Neural cell (in vitro differentiated cells): ENCODE data around the gene ZG16B. TPM values are rescaled to one million over a fixed set of nuclear protein-coding genes. Genes with fewer than 3 reads are reported as not detected.

ENCODE experiments used
- H2AFZ ChIP-seq: fragments of 200-600, 300-800 bp; sonication (generic), shearing (Covaris generic); 2 replicates; pipeline ENCODE4 v1.6.0; 2014; ENCODE audit warnings: low read depth, mild to moderate bottlenecking, antibody characterized with exemption, low read length, moderate library complexity
- H3F3A ChIP-seq: fragments of 200-600 bp; shearing (Covaris generic); 2 replicates; pipeline ENCODE4 v1.6.1; 2016; ENCODE audit warnings: mild to moderate bottlenecking, moderate library complexity, mixed read lengths, antibody characterized with exemption, low read length; ENCODE audit not compliant: insufficient read depth, poor library complexity, severe bottlenecking
- H3K27ac ChIP-seq: fragments of 200-600, 300-800 bp; sonication (generic), shearing (Covaris generic); 2 replicates; pipeline ENCODE4 v1.5.1; 2014; ENCODE audit warnings: mild to moderate bottlenecking, low read length, moderate library complexity
- H3K27me3 ChIP-seq: fragments of 300-800, 200-600 bp; sonication (generic), shearing (Covaris generic); 2 replicates; pipeline ENCODE4 v1.6.0; 2014; ENCODE audit warnings: mild to moderate bottlenecking, low read depth, low read length, moderate library complexity; ENCODE audit not compliant: insufficient read depth
- H3K36me3 ChIP-seq: fragments of 300-800, 200-600 bp; sonication (generic), shearing (Covaris generic); 2 replicates; pipeline ENCODE4 v1.5.1; 2014; ENCODE audit warnings: mild to moderate bottlenecking, antibody characterized with exemption, low read length, moderate library complexity; ENCODE audit not compliant: insufficient read depth
- H3K4me2 ChIP-seq: fragments of 300-800, 200-600 bp; sonication (generic), shearing (Covaris generic); 2 replicates; pipeline ENCODE4 v1.6.0; 2014; ENCODE audit warnings: mild to moderate bottlenecking, low read length
- H3K4me3 ChIP-seq: fragments of 300-800, 200-600 bp; sonication (generic), shearing (Covaris generic); 2 replicates; pipeline ENCODE4 v1.5.1; 2014; ENCODE audit warnings: mild to moderate bottlenecking, low read length, moderate library complexity
- H3K79me2 ChIP-seq: fragments of 200-600 bp; shearing (Covaris generic); replicated peaks from 2 replicates; pipeline ENCODE4 v1.6.0; 2014; ENCODE audit warnings: mild to moderate bottlenecking, low read length, moderate library complexity; ENCODE audit not compliant: insufficient read depth
- H3K9ac ChIP-seq: fragments of 300-800, 200-600 bp; sonication (generic), shearing (Covaris generic); 2 replicates; pipeline ENCODE4 v1.6.1; 2016; ENCODE audit warnings: mild to moderate bottlenecking, low read length, mixed read lengths
- H3K9me2 ChIP-seq: fragments of 200-600 bp; shearing (Covaris generic); 2 replicates; pipeline ENCODE4 v1.6.1; 2016; ENCODE audit warnings: mild to moderate bottlenecking, low read length, mixed read lengths; ENCODE audit not compliant: insufficient read depth
- H3K9me3 ChIP-seq: fragments of 200-600, 300-800 bp; sonication (generic), shearing (Covaris generic); 2 replicates; pipeline ENCODE4 v1.6.1; 2016; ENCODE audit warnings: mild to moderate bottlenecking, mixed run types, low read length, moderate library complexity, mixed read lengths
- H4K20me1 ChIP-seq: fragments of 200-600 bp; shearing (Covaris generic); 2 replicates; pipeline ENCODE4 v1.6.1; 2016; ENCODE audit warnings: mild to moderate bottlenecking, mixed run types; ENCODE audit not compliant: insufficient read depth
- CTCF ChIP-seq: fragments of 450-650 bp; IDR thresholded peaks from 2 replicates; pipeline ENCODE4 v1.5.1; 2014; ENCODE audit warnings: antibody characterized with exemption, mild to moderate bottlenecking, moderate library complexity; ENCODE audit not compliant: poor library complexity, severe bottlenecking
- EP300 ChIP-seq: fragments of 450-650 bp; conservative IDR thresholded peaks from 2 replicates; pipeline ENCODE4 v1.6.1; 2014; ENCODE audit warnings: antibody characterized with exemption, mild to moderate bottlenecking, moderate library complexity; ENCODE audit not compliant: poor library complexity, severe bottlenecking
- EZH2 ChIP-seq: fragments of 200-600, 300-800 bp; shearing (Covaris generic), sonication (generic); IDR thresholded peaks from 2 replicates; pipeline ENCODE4 v1.6.1; 2014; ENCODE audit warnings: antibody characterized with exemption, low read length, borderline replicate concordance, mild to moderate bottlenecking; ENCODE audit not compliant: insufficient read depth, poor library complexity, severe bottlenecking
- MXI1 ChIP-seq: fragments of 450-650 bp; conservative IDR thresholded peaks from 2 replicates; pipeline ENCODE4 v1.6.1; 2014; ENCODE audit warnings: antibody characterized with exemption, mild to moderate bottlenecking; ENCODE audit not compliant: poor library complexity, severe bottlenecking
- POLR2AphosphoS5 ChIP-seq: IDR thresholded peaks from 2 replicates; pipeline ENCODE4 v1.6.1; 2012
- RAD21 ChIP-seq: fragments of 450-650 bp; conservative IDR thresholded peaks from 2 replicates; pipeline ENCODE4 v1.6.1; 2014; ENCODE audit warnings: antibody characterized with exemption, mild to moderate bottlenecking, moderate library complexity
- SMC3 ChIP-seq: fragments of 450-650 bp; conservative IDR thresholded peaks from 2 replicates; pipeline ENCODE4 v1.6.1; 2014; ENCODE audit warnings: antibody characterized with exemption, mild to moderate bottlenecking, moderate library complexity; ENCODE audit not compliant: poor library complexity
- TAF1 ChIP-seq: IDR thresholded peaks from 2 replicates; pipeline ENCODE4 v1.6.1; 2012; ENCODE audit warnings: low read depth
- polyA plus RNA-seq: library from polyadenylated mRNA; depleted of rRNA; stranded (reverse); fragments of >200 nt; gene quantifications from 2 replicates; pipeline ENCODE4 v1.2.3, GENCODE V29; 2014
- TF ChIP-seq, protein P1 (sequence below): IDR thresholded peaks from 2 replicates; pipeline ENCODE4 v1.6.1; 2012; ENCODE audit warnings: borderline replicate concordance

Gene ZG16B
- polyA plus RNA-seq, 1 donor from 2014 or later, result not detected

DNA sequence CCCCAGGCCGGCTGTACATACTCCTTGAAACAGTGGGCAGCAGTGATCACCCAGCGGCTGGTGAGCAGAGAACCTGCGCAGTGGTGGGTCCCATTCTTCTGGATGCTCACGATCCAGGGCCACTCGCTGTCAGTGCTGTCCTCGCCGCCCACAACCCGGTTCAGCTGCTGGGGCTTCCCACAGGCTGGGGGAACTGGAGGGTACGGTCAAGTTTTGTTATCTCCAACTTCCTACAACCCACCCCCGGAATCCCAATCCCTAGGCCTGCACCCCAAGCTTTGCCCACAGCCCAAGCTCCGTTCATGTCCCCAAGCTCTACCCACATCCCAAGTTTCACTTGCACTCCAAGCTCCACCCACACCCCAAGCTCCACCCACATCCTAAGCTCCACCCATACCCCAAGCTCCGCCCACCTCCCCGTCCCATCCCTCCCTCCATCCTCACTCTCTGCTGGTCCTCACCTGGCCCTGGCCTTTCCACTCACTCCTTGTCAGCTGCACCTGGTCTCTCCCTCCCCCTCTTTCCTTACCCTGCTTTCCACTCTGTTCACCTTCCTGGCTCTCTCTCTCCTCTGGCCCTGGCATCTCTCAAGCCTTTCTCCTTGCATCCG is 26.1 kb downstream of the ZG16B start:
- Histone ChIP-seq H3K4me3 (no peak overlapping the region), H3K36me3 (no peaks in the 10 kb centered on the region), H3K4me2 (no peak overlapping the region), H2AFZ (no peak overlapping the region), H3K27me3 (peaks cover 40% of the 10 kb centered on the region), H3K9ac (no peak overlapping the region), H3K27ac (no peak overlapping the region), H3F3A (no peaks in the 10 kb centered on the region), H3K79me2 (no peaks in the 10 kb centered on the region), H3K9me3 (no peaks in the 10 kb centered on the region), H4K20me1 (no peaks in the 10 kb centered on the region), H3K9me2 (no peaks in the 10 kb centered on the region)
- no peak for TF ChIP-seq CTCF
- no peak for TF ChIP-seq POLR2AphosphoS5
- no peak for TF ChIP-seq TAF1
- no peak for TF ChIP-seq RAD21
- no peak for TF ChIP-seq MXI1
- TF ChIP-seq SMC3, result no peak
- TF ChIP-seq, protein P1, sequence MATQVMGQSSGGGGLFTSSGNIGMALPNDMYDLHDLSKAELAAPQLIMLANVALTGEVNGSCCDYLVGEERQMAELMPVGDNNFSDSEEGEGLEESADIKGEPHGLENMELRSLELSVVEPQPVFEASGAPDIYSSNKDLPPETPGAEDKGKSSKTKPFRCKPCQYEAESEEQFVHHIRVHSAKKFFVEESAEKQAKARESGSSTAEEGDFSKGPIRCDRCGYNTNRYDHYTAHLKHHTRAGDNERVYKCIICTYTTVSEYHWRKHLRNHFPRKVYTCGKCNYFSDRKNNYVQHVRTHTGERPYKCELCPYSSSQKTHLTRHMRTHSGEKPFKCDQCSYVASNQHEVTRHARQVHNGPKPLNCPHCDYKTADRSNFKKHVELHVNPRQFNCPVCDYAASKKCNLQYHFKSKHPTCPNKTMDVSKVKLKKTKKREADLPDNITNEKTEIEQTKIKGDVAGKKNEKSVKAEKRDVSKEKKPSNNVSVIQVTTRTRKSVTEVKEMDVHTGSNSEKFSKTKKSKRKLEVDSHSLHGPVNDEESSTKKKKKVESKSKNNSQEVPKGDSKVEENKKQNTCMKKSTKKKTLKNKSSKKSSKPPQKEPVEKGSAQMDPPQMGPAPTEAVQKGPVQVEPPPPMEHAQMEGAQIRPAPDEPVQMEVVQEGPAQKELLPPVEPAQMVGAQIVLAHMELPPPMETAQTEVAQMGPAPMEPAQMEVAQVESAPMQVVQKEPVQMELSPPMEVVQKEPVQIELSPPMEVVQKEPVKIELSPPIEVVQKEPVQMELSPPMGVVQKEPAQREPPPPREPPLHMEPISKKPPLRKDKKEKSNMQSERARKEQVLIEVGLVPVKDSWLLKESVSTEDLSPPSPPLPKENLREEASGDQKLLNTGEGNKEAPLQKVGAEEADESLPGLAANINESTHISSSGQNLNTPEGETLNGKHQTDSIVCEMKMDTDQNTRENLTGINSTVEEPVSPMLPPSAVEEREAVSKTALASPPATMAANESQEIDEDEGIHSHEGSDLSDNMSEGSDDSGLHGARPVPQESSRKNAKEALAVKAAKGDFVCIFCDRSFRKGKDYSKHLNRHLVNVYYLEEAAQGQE, result no peak

GRCh38 chr16:2856686-2857450 is 26.8 kb downstream of the ZG16B start:
- no peak overlapping the region for H3K4me3 ChIP-seq
- no peak for TF ChIP-seq CTCF
- TF ChIP-seq, protein P1, result no peak
- TF ChIP-seq SMC3, result no peak
- TF ChIP-seq RAD21, result no peak
- no peak for TF ChIP-seq POLR2AphosphoS5
- no peak for TF ChIP-seq MXI1
- no peak for TF ChIP-seq TAF1
- TF ChIP-seq EZH2, result no peak
- TF ChIP-seq EP300, result no peak
- H3K79me2 ChIP-seq, result no peaks in the 10 kb centered on the region
- no peak overlapping the region for H3K4me2 ChIP-seq
- H3K9me2 ChIP-seq, result no peaks in the 10 kb centered on the region
- H3F3A ChIP-seq, result no peaks in the 10 kb centered on the region
- peaks cover 40% of the 10 kb centered on the region for H3K27me3 ChIP-seq
- H3K9me3 ChIP-seq, result no peaks in the 10 kb centered on the region
- no peak overlapping the region for H3K9ac ChIP-seq
- no peaks in the 10 kb centered on the region for H4K20me1 ChIP-seq
- H3K36me3 ChIP-seq, result no peaks in the 10 kb centered on the region
- H3K27ac ChIP-seq, result no peak overlapping the region
- H2AFZ ChIP-seq, result no peak overlapping the region
